Coronary artery (tissue), 2 donors: ENCODE data around the gene RNF2.

Source experiments
- DNase-seq: peaks from one replicate; pipeline ENCODE4 v3.0.0-alpha.2; 2017; ENCODE audit warnings: low spot score
- H3K27ac ChIP-seq, 2 donors: fragments of 200-600 bp; sonication (generic); one replicate each; pipeline ENCODE4 v1.5.1; 2016 to 2019
- H3K4me3 ChIP-seq: fragments of 200-600 bp; sonication (generic); 2 replicates; pipeline ENCODE4 v1.5.1; 2016; ENCODE audit warnings: mild to moderate bottlenecking, moderate library complexity
- CTCF ChIP-seq: fragments of 200-600 bp; sonication (generic); IDR thresholded peaks from one replicate; pipeline ENCODE4 v1.5.1; 2019; ENCODE audit warnings: antibody characterized with exemption

The RNF2 gene

DNA sequence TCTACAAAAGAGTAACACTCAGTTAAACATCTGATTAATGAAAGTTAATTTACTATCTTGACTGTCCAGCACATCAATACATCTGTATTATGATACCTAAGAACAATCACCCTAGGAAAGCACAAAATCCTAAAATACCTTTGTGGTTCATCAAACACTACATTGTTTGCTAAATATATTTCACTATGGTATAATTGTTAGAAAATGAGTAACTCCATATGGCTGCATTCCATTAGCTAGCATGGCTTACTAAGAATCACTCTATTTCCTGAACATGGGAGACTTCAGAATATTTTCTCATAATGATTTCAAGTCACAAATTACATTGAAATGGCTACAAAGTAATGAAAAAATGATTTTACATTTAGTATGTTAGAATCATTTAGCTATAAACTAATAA, 98.9 kb downstream of the RNF2 start:
- no peak overlapping the region for H3K27ac ChIP-seq
- TF ChIP-seq CTCF, result no peak
- no peak overlapping the region for H3K4me3 ChIP-seq
- no peak for DNase-seq

GRCh38 chr1:185151215-185151614, 105.9 kb downstream of the RNF2 start:
- H3K27ac ChIP-seq, result no peak overlapping the region
- DNase-seq, result no peak
- no peak for TF ChIP-seq CTCF
- no peak overlapping the region for H3K4me3 ChIP-seq
